ENCODE data around the gene PYGO1. TPM values are rescaled to one million over a fixed set of nuclear protein-coding genes. Genes with fewer than 3 reads are reported as not detected.

Gene PYGO1
- total RNA-seq, 4 donors from 2014 or later = 7.1 to 38.0 (median 34.3) TPM

DNA sequence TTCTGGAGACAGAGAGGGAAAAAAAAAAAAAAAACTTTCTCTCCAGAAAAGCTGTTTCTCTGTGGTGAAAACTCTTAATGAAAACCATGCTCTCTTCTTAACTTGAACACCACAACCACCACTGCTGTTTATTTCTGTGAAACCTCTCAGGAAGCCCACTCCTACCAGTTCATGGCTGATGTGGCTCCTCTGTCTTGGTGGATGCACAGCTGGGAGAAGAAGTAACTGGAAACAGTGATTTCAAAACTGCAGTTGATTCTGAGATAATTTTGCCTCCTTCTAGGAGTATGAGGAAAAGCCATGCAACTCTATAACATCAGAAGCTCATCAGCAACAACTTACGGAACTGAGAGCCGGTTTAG, 40.2 kb upstream of the PYGO1 start:
- Histone ChIP-seq H3K27ac (no peak overlapping the region), H3K36me3 (no peaks in the 10 kb centered on the region), H3K4me3 (no peak overlapping the region), H3K9me3 (no peaks in the 10 kb centered on the region), H3K27me3 (no peaks in the 10 kb centered on the region), H3K4me1 (no peaks in the 10 kb centered on the region)
- DNase-seq = no peak
- TF ChIP-seq, protein P1, sequence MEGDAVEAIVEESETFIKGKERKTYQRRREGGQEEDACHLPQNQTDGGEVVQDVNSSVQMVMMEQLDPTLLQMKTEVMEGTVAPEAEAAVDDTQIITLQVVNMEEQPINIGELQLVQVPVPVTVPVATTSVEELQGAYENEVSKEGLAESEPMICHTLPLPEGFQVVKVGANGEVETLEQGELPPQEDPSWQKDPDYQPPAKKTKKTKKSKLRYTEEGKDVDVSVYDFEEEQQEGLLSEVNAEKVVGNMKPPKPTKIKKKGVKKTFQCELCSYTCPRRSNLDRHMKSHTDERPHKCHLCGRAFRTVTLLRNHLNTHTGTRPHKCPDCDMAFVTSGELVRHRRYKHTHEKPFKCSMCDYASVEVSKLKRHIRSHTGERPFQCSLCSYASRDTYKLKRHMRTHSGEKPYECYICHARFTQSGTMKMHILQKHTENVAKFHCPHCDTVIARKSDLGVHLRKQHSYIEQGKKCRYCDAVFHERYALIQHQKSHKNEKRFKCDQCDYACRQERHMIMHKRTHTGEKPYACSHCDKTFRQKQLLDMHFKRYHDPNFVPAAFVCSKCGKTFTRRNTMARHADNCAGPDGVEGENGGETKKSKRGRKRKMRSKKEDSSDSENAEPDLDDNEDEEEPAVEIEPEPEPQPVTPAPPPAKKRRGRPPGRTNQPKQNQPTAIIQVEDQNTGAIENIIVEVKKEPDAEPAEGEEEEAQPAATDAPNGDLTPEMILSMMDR (IDR thresholded peaks at IDR 0.05) = no peak
- TF ChIP-seq POLR2A (IDR thresholded peaks at IDR 0.05) = no peak
- intact Hi-C loops (cut with DNase I; ENCODE audit: low total_unique reads) = no loop called here

DNA sequence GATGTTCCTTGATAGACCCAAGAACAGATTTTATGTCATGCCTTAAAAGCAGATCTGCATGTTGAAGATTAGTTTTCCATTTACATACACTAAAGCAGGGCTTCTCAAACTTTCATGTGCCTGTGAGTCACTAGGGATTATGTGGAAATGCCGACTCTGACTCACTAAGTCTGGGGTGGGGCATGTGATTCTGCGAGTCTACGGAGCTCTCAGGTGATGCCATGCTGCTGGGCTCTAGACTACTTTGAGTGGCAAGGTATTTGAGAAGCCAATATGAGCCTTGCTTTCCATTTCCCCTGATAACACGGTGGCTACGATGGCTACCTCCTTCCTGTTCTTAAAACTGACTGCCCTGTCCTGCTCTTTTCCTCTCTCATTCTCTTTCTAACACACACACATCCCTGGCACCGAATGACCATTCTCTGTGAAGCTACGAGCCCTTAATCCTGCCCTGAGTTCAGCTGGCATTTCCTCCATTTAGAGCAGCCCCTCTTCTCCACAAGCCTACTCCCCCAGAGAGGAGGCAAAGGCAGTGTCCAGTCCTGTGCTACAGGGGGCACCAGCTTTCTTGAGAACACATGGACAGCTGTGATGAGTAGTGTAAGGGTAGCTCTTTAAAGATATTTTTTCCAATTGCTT, 39.7 kb upstream of the PYGO1 start:
- Histone ChIP-seq H3K4me1 (no peaks in the 10 kb centered on the region), H3K36me3 (no peaks in the 10 kb centered on the region), H3K9me3 (no peaks in the 10 kb centered on the region), H3K4me3 (no peak overlapping the region), H3K27me3 (no peaks in the 10 kb centered on the region), H3K27ac (peak overlapping the region; percentile 4 to 27)
- no peak for TF ChIP-seq POLR2A (IDR thresholded peaks at IDR 0.05)
- TF ChIP-seq, protein P1 (IDR thresholded peaks at IDR 0.05) = no peak
- intact Hi-C loops (cut with DNase I; ENCODE audit: low total_unique reads) = no loop called here
- DNase-seq = peak in 1 of 2 donors; percentile 51

DNA sequence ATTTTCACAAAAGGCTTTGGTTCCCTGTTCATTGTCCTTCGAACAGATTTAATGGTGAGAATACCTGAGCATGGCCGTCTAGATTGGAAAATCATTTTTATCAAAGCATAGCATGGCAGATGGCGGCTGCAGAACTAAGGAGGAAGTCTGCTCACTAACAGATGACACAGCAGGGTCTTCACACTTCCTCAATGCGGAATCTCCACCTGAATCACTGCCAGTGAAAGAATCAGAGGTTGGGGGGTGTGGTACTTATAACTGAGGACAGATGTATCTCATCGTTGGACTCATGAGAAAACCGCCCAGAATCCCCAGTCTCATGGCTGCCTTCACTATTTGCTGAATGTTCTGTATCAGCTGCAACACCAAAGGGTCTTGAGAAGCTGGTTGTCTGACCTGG, 31.6 kb upstream of the PYGO1 start:
- DNase-seq = no peak
- TF ChIP-seq, protein P1 (IDR thresholded peaks at IDR 0.05) = no peak
- TF ChIP-seq POLR2A (IDR thresholded peaks at IDR 0.05) = no peak
- no peak overlapping the region for H3K27ac ChIP-seq
- no peaks in the 10 kb centered on the region for H3K27me3 ChIP-seq
- no peaks in the 10 kb centered on the region for H3K9me3 ChIP-seq
- intact Hi-C loops (cut with DNase I; ENCODE audit: low total_unique reads) = no loop called here
- no peaks in the 10 kb centered on the region for H3K4me1 ChIP-seq
- no peaks in the 10 kb centered on the region for H3K36me3 ChIP-seq
- no peak overlapping the region for H3K4me3 ChIP-seq

DNA sequence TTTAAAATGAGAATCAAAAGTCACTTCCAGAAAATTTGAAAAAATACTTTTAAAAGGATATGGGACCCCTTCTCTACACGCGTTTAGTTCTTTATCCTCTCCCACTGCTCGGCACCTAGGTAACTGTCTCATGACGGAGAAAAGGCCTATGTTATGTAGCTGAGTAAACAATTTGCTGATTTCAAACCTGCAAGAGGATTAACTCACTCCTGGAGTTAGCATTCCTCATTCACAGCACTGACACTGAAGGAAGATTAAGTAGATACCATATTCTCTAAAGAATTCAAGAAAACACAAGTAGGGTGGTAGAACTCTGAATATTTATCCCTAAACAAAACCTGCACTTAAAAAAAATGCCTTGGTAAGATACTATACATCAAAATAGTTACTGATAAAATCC, 30.2 kb upstream of the PYGO1 start:
- DNase-seq = no peak
- TF ChIP-seq, protein P1 (IDR thresholded peaks at IDR 0.05) = no peak
- no peak for TF ChIP-seq POLR2A (IDR thresholded peaks at IDR 0.05)
- no peaks in the 10 kb centered on the region for H3K36me3 ChIP-seq
- no peak overlapping the region for H3K27ac ChIP-seq
- no peaks in the 10 kb centered on the region for H3K9me3 ChIP-seq
- intact Hi-C loops (cut with DNase I; ENCODE audit: low total_unique reads) = no loop called here
- H3K27me3 ChIP-seq = no peaks in the 10 kb centered on the region
- no peaks in the 10 kb centered on the region for H3K4me1 ChIP-seq
- H3K4me3 ChIP-seq = no peak overlapping the region

DNA sequence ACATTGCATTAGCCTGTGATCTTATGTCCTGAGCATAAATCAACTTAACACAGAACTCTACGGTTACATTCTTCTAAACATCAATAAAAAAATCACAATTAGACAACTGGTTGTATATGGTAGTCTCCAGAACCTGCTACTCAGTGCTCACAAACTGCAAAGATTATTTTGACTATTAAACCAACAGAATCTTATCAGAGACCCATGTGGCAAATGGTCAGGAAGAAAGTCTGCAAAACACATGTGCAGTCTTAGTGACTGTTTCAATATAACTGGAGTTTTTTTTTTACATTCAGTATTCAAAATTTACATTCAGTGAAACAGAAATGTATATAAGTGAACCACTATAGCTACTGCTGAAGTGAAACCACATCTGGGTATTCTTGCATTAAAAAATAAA, 27.3 kb upstream of the PYGO1 start:
- no peaks in the 10 kb centered on the region for H3K27me3 ChIP-seq
- intact Hi-C loops (cut with DNase I; ENCODE audit: low total_unique reads) = no loop called here
- TF ChIP-seq, protein P1 (IDR thresholded peaks at IDR 0.05) = no peak
- TF ChIP-seq POLR2A (IDR thresholded peaks at IDR 0.05) = no peak
- no peaks in the 10 kb centered on the region for H3K9me3 ChIP-seq
- no peak overlapping the region for H3K27ac ChIP-seq
- no peaks in the 10 kb centered on the region for H3K4me1 ChIP-seq
- DNase-seq = no peak
- no peaks in the 10 kb centered on the region for H3K36me3 ChIP-seq
- H3K4me3 ChIP-seq = no peak overlapping the region
